Activated naive CD4-positive, alpha-beta T cell treated with anti-CD3 and anti-CD28 coated beads, Interleukin-2, amount 50 U/mL, for 24 hours (primary cell): ENCODE measurements around the gene ADIRF.

Experiments used
- H3K27ac Mint-ChIP-seq: one replicate; pipeline ENCODE4 v1.8.0; 2021; ENCODE audit warnings: mild to moderate bottlenecking, mixed read lengths
- H3K27me3 Mint-ChIP-seq: one replicate; pipeline ENCODE4 v1.8.0; 2021; ENCODE audit warnings: mixed read lengths
- H3K36me3 Mint-ChIP-seq: one replicate; pipeline ENCODE4 v1.8.0; 2021; ENCODE audit warnings: mixed read lengths
- H3K4me1 Mint-ChIP-seq: one replicate; pipeline ENCODE4 v1.8.0; 2021; ENCODE audit warnings: mixed read lengths
- H3K4me3 Mint-ChIP-seq: one replicate; pipeline ENCODE4 v1.8.0; 2021; ENCODE audit warnings: mild to moderate bottlenecking, mixed read lengths
- H3K9me3 Mint-ChIP-seq: one replicate; pipeline ENCODE4 v1.8.0; 2021; ENCODE audit warnings: mixed read lengths

The ADIRF gene

DNA sequence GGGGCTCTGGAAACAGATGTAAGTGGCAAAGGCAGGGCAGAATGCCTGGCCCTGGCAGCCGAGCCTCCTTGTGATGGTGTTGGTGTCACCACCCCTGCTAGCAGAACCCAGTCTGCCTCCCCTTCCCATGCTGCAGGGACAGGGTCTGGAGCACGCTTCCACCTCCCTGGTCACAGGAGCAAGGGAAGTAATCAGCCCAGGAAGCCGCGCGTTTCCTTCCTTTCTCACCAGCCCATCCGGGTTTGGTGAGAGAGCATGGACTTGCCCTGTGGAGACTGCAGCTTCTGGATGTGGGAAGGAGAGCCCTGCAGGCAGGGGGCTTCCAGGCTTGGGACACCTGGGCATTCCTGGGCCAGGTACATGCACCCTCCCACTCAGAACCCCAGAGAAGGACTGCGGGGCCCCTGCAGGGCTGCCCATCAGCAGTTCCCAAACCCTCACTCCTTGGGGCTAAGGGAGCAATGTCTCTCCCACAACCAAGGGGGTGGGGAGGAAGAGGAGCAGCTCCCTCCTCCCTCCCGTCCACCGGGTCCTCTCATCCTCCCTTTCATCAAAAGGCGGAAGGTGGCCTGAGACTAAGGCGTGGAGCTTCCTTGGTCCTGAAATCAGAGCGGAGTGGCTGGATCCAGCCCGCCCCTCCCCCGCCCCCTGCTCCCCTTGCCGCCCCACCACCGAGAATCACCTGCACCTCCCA is 12.6 kb upstream of the ADIRF start:
- Mint-ChIP-seq H3K27ac (no peak overlapping the region), H3K9me3 (peaks cover 8% of the 10 kb centered on the region), H3K27me3 (no peaks in the 10 kb centered on the region), H3K4me1 (peaks cover 17% of the 10 kb centered on the region), H3K4me3 (no peak overlapping the region), H3K36me3 (peaks cover 5% of the 10 kb centered on the region)

DNA sequence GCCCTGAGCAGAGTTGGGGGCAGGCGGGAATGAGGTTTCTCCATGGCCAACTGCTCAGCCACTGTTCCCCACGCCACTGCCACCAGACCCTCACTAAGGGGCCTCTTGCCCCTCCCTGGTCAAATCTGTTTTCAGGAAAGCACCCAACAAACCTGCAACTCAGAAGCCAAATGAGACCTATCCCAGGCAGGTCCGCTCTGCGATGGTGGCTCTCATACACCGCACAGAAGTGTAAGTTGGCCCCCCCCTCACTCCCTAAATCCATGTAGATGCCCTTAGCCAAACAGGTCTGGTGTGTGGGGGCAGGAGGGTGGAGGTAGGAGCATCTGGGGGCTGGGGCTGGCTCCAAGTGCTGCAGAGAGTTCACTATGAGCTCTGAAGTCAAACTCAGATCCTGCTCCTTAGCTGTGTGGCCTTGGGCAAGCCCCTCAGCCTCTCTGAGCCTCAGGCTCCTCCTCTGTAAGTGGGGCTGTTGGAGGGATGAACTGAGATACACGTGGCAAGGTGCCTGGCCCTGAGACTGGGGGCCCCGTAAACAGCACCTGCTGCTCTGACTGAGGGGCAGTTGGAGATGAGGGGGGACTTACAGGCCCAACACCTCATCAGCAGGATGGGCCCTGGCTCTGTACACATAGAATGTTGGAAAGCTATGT is 12.0 kb upstream of the ADIRF start:
- peaks cover 8% of the 10 kb centered on the region for H3K9me3 Mint-ChIP-seq
- peaks cover 11% of the 10 kb centered on the region for H3K4me1 Mint-ChIP-seq
- no peak overlapping the region for H3K4me3 Mint-ChIP-seq
- no peak overlapping the region for H3K27ac Mint-ChIP-seq
- no peaks in the 10 kb centered on the region for H3K27me3 Mint-ChIP-seq
- H3K36me3 Mint-ChIP-seq: peaks cover 5% of the 10 kb centered on the region

DNA sequence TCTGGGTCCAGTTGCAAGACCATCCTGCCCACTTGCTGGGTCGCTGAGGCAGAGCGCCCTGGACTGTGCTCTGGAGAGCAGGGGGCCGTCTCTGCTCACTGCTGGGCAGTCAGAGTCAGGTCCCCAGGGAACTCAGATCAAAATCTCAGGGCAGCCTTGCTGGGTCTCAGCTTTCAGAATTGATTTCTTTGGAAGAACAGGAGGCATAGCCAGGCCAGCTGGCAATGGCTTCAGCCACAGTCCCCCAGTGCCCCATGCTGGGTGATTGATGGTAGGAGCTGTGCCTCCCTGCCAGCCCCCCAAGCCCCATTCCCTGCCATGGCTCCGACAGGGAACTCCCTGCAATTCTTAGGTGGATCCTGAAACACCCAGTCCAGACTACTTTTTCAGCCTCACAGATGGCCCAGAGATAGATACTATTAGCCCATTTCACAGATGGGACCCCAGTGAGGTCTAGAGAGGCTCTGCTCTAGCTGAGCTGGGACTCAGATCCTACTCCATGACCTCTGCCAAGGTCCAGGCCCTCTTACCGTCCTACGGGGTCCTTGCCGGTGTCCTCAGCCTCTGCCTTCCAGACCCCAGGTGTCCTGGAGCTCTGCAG is 11.3 kb upstream of the ADIRF start:
- H3K9me3 Mint-ChIP-seq: peaks cover 6% of the 10 kb centered on the region
- H3K4me3 Mint-ChIP-seq: no peak overlapping the region
- peaks cover 3% of the 10 kb centered on the region for H3K36me3 Mint-ChIP-seq
- H3K27me3 Mint-ChIP-seq: no peaks in the 10 kb centered on the region
- H3K27ac Mint-ChIP-seq: no peak overlapping the region
- peaks cover 5% of the 10 kb centered on the region for H3K4me1 Mint-ChIP-seq

DNA sequence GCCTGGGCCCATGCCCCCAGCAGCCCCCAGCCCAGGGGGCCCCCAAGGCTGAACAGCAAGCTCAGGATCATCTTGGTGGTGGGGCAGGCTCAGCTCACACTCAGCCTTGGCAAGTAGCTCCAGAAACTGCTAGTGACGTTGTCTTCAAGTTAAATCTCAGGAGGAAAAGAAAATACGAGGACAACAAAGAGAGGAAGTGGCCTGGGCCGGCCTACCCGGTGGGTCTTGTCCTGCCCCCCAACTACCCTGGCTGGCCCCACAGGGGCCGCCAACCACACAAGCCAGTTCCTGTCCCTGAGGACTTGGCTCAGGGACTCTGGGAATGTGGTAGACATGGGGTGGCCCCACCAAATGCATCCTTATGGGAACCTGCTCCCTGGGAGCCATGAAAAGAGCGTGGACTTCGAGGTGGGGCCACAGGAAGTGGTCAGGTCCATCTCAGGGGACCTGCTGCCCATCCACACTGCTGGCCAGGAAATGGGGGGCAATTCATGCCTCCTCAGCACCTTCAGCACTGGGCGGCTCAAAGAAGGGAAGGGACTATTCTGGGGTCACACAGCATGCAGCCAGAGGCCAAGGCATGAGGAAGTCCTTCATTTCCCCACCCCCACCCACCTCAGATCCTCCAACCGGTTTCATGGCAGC is 10.7 kb upstream of the ADIRF start, which contains the start of gene MMRN2:
MMRN2 (minus strand) TSS at position 145 of the 645 bp plus-strand sequence; CDS start at position 71, 74 bp downstream.
- H3K27ac Mint-ChIP-seq: no peak within 1 kb of the TSS
- H3K9me3 Mint-ChIP-seq: no peaks in the 10 kb centered on the region
- peaks cover 3% of the 10 kb centered on the region for H3K4me1 Mint-ChIP-seq
- no peaks in the 10 kb centered on the region for H3K27me3 Mint-ChIP-seq
- H3K4me3 Mint-ChIP-seq: no peak within 1 kb of the TSS
- H3K36me3 Mint-ChIP-seq: no peaks in the 10 kb centered on the region

DNA sequence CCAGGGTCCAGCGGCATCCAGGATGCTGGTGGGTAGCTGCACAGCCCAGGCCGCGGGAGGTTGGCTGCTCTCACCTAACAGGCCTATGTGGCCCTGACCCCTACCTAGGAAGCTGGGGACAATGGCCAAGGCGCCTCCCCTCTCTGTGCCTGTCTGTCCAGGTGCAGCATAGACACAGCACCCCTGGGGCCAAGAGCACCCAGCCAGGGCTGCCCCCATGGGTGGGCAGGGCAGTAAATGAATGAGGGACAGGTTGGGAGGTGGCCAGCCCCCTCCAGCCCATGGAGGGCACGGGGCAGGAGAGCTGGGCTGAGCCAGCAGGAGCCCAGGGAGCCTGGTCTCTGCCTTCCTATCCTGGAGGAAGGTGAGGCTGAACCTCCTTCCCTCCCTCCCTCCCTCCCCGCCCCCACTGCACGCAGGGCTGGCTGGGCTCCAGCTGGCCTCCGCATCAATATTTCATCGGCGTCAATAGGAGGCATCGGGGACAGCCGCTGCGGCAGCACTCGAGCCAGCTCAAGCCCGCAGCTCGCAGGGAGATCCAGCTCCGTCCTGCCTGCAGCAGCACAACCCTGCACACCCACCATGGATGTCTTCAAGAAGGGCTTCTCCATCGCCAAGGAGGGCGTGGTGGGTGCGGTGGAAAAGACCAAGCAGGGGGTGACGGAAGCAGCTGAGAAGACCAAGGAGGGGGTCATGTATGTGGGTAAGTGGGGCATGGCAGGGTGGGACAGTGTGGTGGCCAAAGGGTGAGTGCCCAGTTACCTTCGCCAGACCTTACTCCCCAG is 10.0 kb upstream of the ADIRF start, which contains the start of gene SNCG:
SNCG (plus strand) TSS at position 484 of the 785 bp plus-strand sequence; CDS start at position 583, 99 bp downstream.
- no peaks in the 10 kb centered on the region for H3K27me3 Mint-ChIP-seq
- H3K9me3 Mint-ChIP-seq: no peaks in the 10 kb centered on the region
- H3K27ac Mint-ChIP-seq: no peak within 1 kb of the TSS
- H3K4me1 Mint-ChIP-seq: peaks cover 3% of the 10 kb centered on the region
- no peak within 1 kb of the TSS for H3K4me3 Mint-ChIP-seq
- H3K36me3 Mint-ChIP-seq: no peaks in the 10 kb centered on the region

DNA sequence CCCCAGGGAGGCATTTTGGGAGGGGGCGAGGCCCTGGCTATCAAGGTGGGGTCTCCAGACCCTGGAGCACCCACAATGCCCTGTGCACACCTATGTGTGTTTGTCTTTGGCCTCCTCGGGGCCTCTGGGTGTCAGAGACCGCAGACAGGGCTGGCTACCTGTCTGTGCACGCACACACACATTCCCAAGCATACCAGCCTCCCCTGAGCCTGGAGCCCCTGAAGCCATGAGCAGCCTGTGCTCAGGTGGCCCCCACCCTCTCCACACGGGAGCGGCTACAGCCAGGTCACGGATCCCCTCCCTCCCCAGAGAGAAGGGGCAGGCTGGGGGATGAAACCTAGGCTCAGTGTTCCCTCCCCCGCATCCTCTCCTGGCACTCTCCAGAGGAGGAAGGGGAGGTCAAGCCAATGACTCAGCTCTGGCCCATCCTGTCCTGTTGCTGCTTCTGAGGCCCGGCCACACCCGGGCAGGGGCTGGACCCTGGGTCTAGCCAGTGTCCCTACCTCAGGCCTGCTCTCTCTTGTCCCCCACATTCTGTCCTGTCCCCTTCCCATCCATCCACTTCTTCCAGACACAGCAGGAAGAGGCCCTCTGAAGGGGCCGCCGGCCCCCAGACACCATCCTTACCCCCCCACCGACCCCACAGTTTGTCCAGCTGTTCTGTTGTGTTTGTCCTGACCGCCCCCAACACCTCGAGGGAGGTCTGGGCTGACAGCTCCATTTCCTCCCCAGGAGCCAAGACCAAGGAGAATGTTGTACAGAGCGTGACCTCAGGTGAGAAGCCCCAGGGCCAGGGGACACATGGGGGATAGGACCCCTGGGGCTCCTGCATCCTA is 9.2 kb upstream of the ADIRF start:
- peaks cover 3% of the 10 kb centered on the region for H3K4me1 Mint-ChIP-seq
- no peaks in the 10 kb centered on the region for H3K9me3 Mint-ChIP-seq
- no peaks in the 10 kb centered on the region for H3K27me3 Mint-ChIP-seq
- no peak overlapping the region for H3K27ac Mint-ChIP-seq
- H3K4me3 Mint-ChIP-seq: no peak overlapping the region
- H3K36me3 Mint-ChIP-seq: no peaks in the 10 kb centered on the region

DNA sequence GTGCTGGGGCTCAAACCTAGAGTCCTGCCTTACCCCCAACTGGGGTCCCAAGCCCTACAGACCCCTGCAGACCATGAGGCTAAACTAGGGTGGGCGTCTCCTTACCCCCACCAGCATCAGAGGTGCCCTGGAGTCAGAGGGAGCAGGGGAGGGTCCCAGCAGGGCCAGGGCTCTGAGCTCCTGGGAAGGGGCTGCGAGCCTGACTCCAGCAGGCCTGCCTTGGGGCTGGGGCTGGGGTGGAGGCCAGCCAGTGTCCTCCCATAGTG is 8.6 kb upstream of the ADIRF start:
- H3K27me3 Mint-ChIP-seq: no peaks in the 10 kb centered on the region

DNA sequence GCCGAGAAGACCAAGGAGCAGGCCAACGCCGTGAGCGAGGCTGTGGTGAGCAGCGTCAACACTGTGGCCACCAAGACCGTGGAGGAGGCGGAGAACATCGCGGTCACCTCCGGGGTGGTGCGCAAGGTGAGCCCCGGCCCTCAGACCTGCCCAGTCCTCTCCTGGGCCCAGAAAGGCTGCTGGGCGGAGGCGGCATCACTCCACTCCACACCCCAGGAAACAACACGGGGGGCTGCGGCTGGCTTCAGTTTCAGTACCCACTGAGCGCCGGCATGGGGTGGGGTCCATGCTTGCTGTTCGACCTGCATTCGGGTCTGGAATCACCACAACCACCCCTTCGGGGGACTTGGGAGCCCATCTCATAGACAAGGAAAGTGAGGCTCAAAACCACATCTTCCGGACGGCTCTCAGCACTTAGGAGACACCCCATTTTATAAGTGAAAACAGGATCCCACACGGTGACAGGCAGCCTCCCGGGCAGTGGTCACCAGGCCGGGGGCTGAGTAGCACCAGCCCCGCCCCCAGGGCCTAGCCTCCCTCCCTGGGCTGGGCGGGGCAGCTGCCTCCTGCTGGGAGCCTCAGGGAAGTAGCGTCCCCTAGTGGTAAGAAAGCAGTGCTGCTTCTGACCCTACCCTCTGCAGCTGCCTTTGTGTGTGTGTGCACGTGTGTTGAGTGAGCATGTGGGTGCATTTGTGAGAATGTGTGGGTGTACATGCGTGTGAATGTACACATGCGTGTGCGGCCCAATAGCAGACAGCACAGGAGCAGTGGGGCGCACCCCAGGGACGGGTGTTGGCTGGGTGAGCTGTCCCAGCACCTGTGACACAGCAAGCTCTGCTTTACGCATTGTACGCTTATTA is 8.0 kb upstream of the ADIRF start:
- no peak overlapping the region for H3K4me3 Mint-ChIP-seq
- H3K27ac Mint-ChIP-seq: no peak overlapping the region
- H3K4me1 Mint-ChIP-seq: peaks cover 3% of the 10 kb centered on the region
- no peaks in the 10 kb centered on the region for H3K27me3 Mint-ChIP-seq
- no peaks in the 10 kb centered on the region for H3K9me3 Mint-ChIP-seq
- H3K36me3 Mint-ChIP-seq: no peaks in the 10 kb centered on the region

More for the DNA sequence above, 8.6 kb upstream of the ADIRF start:
- Mint-ChIP-seq H3K27ac (no peak overlapping the region), H3K4me1 (peaks cover 3% of the 10 kb centered on the region), H3K9me3 (no peaks in the 10 kb centered on the region), H3K4me3 (no peak overlapping the region), H3K36me3 (no peaks in the 10 kb centered on the region)

DNA sequence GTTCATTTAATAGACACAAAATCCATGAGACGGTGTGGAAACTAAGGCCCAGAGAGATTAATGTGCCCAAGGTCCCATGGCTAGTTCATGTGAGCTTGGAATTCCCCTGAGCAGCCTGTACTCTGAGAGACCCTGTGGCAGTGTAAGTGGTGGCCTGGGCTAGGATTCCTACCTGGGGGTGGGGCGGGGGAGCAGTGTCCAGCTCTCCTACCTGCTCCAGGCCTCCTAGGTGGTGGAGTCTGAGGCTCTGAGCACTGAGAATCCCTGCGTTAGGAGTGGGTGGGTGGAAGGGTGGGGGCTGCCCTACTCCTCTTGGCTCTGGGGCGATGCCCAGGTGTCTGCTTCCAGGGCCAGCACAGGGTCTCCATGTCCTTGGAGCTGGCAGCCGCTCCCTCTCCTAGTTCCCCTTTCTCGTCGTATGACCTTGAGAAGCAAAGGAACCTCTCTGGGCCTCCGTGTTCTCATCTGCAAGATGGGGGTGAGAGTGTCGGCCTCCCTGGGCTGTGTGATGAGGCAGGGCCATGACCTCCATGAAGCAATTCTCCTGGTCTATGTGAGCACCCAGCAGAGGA is 7.3 kb upstream of the ADIRF start:
- no peak overlapping the region for H3K4me3 Mint-ChIP-seq
- H3K4me1 Mint-ChIP-seq: peaks cover 9% of the 10 kb centered on the region
- no peaks in the 10 kb centered on the region for H3K27me3 Mint-ChIP-seq
- H3K27ac Mint-ChIP-seq: no peak overlapping the region
- no peaks in the 10 kb centered on the region for H3K36me3 Mint-ChIP-seq
- no peaks in the 10 kb centered on the region for H3K9me3 Mint-ChIP-seq

DNA sequence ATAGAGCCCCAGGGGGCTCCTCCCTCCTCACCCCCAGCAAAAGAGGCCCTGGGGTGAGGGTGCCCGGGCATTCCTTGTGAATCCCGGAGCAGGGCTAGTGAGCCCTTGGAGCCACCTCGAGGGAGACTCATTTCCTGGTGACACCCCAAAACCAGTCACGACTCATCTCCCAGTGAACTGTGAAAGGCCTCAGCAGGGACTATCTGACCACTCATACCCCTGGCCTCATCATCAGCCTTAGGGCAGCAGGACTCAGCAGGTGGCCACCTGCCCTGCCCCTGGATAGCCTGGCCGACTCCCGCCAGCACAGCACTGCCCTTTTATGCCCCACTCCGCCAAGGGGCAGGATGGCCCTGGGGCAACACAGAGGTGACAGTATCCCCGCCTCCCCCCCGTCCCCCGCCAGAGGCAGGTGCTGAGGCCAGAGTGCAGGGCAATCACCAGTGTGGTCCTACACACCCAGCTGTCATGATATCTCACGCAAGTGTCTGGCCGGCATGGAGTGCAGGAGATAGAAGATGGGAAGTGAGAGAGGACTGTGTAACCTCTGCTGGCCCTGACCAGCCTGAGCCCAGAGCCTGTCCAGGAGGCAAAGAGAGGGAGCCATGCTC is 6.7 kb upstream of the ADIRF start:
- H3K4me3 Mint-ChIP-seq: no peak overlapping the region
- no peaks in the 10 kb centered on the region for H3K36me3 Mint-ChIP-seq
- H3K9me3 Mint-ChIP-seq: no peaks in the 10 kb centered on the region
- no peaks in the 10 kb centered on the region for H3K27me3 Mint-ChIP-seq
- H3K4me1 Mint-ChIP-seq: peaks cover 16% of the 10 kb centered on the region
- H3K27ac Mint-ChIP-seq: peak overlapping the region; percentile 35

DNA sequence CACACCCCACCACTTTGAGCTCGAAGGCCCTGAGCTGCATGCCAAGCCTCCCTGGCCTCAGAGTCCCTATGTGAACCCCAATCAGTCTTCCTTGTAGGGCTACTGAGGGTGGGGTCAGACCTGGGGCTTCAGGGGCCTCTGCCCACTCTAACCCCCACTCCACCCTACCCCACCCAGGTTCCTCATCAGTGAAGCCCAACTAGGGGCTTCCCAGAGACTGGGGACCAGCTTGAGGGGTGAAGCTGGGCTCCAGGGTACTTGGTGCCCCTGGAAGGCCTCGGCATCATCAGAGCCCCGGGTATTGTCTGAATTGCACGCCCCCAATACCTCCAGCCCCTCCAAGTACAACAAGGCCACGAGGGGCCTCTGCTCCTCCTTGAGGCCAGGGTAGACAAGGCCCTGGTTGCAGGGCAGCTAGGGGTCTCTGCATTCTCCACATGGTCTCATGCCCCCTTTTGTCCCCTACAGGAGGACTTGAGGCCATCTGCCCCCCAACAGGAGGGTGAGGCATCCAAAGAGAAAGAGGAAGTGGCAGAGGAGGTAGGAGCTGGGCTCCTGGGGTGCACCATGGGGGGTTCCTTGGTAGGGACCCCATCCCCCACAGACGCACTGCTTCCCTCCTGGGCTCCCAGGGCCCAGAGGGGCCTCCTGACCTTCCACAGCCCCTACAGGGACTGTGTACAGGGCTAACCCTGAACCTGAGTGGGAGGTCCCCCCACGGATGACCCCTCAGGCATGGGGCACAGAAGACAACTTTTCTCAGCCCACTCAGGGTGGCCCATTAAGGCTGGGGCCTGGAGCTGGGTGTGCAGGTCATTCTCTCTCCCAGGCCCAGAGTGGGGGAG is 5.9 kb upstream of the ADIRF start:
- H3K27ac Mint-ChIP-seq: no peak overlapping the region
- no peaks in the 10 kb centered on the region for H3K27me3 Mint-ChIP-seq
- no peaks in the 10 kb centered on the region for H3K9me3 Mint-ChIP-seq
- no peak overlapping the region for H3K4me3 Mint-ChIP-seq
- H3K36me3 Mint-ChIP-seq: no peaks in the 10 kb centered on the region
- H3K4me1 Mint-ChIP-seq: peaks cover 18% of the 10 kb centered on the region

DNA sequence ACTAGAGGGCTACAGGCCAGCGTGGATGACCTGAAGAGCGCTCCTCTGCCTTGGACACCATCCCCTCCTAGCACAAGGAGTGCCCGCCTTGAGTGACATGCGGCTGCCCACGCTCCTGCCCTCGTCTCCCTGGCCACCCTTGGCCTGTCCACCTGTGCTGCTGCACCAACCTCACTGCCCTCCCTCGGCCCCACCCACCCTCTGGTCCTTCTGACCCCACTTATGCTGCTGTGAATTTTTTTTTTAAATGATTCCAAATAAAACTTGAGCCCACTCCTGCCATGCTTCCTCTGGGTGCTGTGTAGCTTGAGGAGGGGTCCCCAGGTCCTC is 5.3 kb upstream of the ADIRF start:
- Mint-ChIP-seq H3K4me3 (no peak overlapping the region), H3K27ac (no peak overlapping the region), H3K4me1 (peaks cover 23% of the 10 kb centered on the region), H3K36me3 (no peaks in the 10 kb centered on the region), H3K27me3 (no peaks in the 10 kb centered on the region), H3K9me3 (no peaks in the 10 kb centered on the region)
